ENCODE data around the gene SDF2L1.
"Not testable (repeated sequence)": the region's sequence is repeated elsewhere in the genome, so short reads cannot be mapped to it uniquely, and the experiment has no call there.

Gene SDF2L1

GRCh38 chr22:21686634-21687393 lies 44.7 kb downstream of the SDF2L1 start:
- no peak for DNase-seq (ENCODE audit: low read depth, low spot score)

- DNase-seq (ENCODE audit: low read depth, low spot score), result no peak
Observed at GRCh38 chr22:21687685-21688259, 45.7 kb downstream of the SDF2L1 start.

- no peak for DNase-seq (ENCODE audit: low read depth, low spot score)
Observed at GRCh38 chr22:21688341-21688705, 46.2 kb downstream of the SDF2L1 start.

GRCh38 chr22:21688706-21689381 lies 46.7 kb downstream of the SDF2L1 start:
- no peak for DNase-seq (ENCODE audit: low read depth, low spot score)

- DNase-seq (ENCODE audit: low read depth, low spot score), result no peak
Observed at GRCh38 chr22:21690401-21690801, 48.3 kb downstream of the SDF2L1 start.

- no peak for DNase-seq (ENCODE audit: low read depth, low spot score)
Observed at GRCh38 chr22:21691816-21692215, 49.7 kb downstream of the SDF2L1 start.

- DNase-seq (ENCODE audit: low read depth, low spot score), result not testable (repeated sequence)
Observed at GRCh38 chr22:21692856-21693255, 50.8 kb downstream of the SDF2L1 start.

GRCh38 chr22:21693333-21693998 lies 51.4 kb downstream of the SDF2L1 start:
- no peak for DNase-seq (ENCODE audit: low read depth, low spot score)

Data from activated CD4-positive, CD25-positive, alpha-beta regulatory T cell treated with anti-CD3 and anti-CD28 coated beads, Interleukin-2, amount 50 U/mL, for 16 hours (primary cell).